HepG2 (cell line): ENCODE data around the gene SERINC4. TPM values are rescaled to one million over a fixed set of nuclear protein-coding genes. Genes with fewer than 3 reads are reported as not detected.

Experiments used
- ATAC-seq: fragments of 200-7000 bp; cut with Tn5 transposase; 3 replicates; pipeline ENCODE4 v1.9.1; 2020; ENCODE audit warnings: mild to moderate bottlenecking, moderate library complexity
- BruUV-seq: library from RNA; stranded (reverse); fragments of 400-500 nt; replicated peaks from 2 replicates; lab custom pipeline; 2021; lab: Mats Ljungman, UMichigan
- CTCF ChIA-PET: fragments of 300-600 bp; formaldehyde crosslinking; extraction: SDS; loops from one replicate; lab custom pipeline; 2021; ENCODE audit warnings: low total read pairs, inconsistent platforms, low intra/inter-chr PET ratio; lab: Yijun Ruan, JAX
- POLR2A ChIA-PET: fragments of 350-600 bp; sonication (Branson Sonifier 250); formaldehyde crosslinking; loops from one replicate; lab custom pipeline; 2020; ENCODE audit warnings: antibody characterized with exemption, inconsistent platforms; lab: Yijun Ruan, JAX
- DNase-seq: peaks from one replicate; pipeline ENCODE4 v3.0.0-alpha.2; 2015; ENCODE audit warnings: low spot score
- FAIRE-seq: peaks from 3 replicates; lab custom pipeline; 2011; peaks lifted over from hg19 to GRCh38; lab: Jason Lieb, UNC
- H2AFZ ChIP-seq: one replicate; pipeline ENCODE4 v1.6.1; 2011; ENCODE audit warnings: low read length, inconsistent platforms
- H3K27ac ChIP-seq: fragments of 300-600 bp; 3 replicates; pipeline ENCODE4 v1.8.0; 2011; ENCODE audit warnings: mixed run types, mild to moderate bottlenecking, mixed read lengths, low read length, inconsistent platforms; ENCODE audit not compliant: insufficient read depth; ENCODE audit errors: extremely low read length
- H3K27me3 ChIP-seq, 2 experiments: fragments of 200-600 bp in 1 of 2; 2 replicates in 1 of 2; 3 replicates in 1 of 2; pipeline versions ENCODE4 v1.6.0 to v1.8.0; 2011; ENCODE audit warnings: low read length in 2 of 2, mild to moderate bottlenecking in 2 of 2, moderate library complexity in 2 of 2, inconsistent platforms in 1 of 2; ENCODE audit not compliant: insufficient read depth in 2 of 2, control insufficient read depth in 1 of 2
- H3K36me3 ChIP-seq, 2 experiments: fragments of 200-600 bp in 1 of 2; replicated peaks in 1 of 2; 2 replicates in 1 of 2; 3 replicates in 1 of 2; pipeline versions ENCODE4 v1.5.1 to v1.8.0; 2011; ENCODE audit warnings: low read length in 2 of 2, inconsistent platforms in 1 of 2; ENCODE audit not compliant: insufficient read depth in 2 of 2, control insufficient read depth in 1 of 2
- H3K4me1 ChIP-seq: 2 replicates; pipeline ENCODE4 v1.5.1; 2012; ENCODE audit warnings: low read length, inconsistent platforms; ENCODE audit not compliant: insufficient read depth
- H3K4me2 ChIP-seq: 2 replicates; pipeline ENCODE4 v1.6.0; 2011; ENCODE audit warnings: low read depth, low read length, inconsistent platforms
- H3K4me3 ChIP-seq, 3 experiments: fragments of 200-600 bp in 1 of 3; sonication (generic), shearing (Covaris generic) in 1 of 3; replicated peaks in 1 of 3; 2 replicates each; pipeline ENCODE4 v1.5.1; 2011 to 2016; ENCODE audit warnings: low read length in 3 of 3, inconsistent platforms in 2 of 3, low read depth in 2 of 3, mild to moderate bottlenecking in 2 of 3, control low read depth in 1 of 3, mixed read lengths in 1 of 3; ENCODE audit not compliant: insufficient read depth in 1 of 3
- H3K79me2 ChIP-seq: one replicate; pipeline ENCODE4 v1.6.1; 2011; ENCODE audit warnings: low read length, inconsistent platforms; ENCODE audit not compliant: insufficient read depth
- H3K9ac ChIP-seq: 2 replicates; pipeline ENCODE4 v1.6.0; 2011; ENCODE audit warnings: mild to moderate bottlenecking, low read depth, low read length, inconsistent platforms; ENCODE audit not compliant: insufficient read depth
- H3K9me3 ChIP-seq: 2 replicates; pipeline ENCODE4 v1.5.1; 2012; ENCODE audit warnings: mild to moderate bottlenecking, low read length
- H4K20me1 ChIP-seq: 2 replicates; pipeline ENCODE4 v1.6.0; 2011; ENCODE audit warnings: inconsistent platforms, mild to moderate bottlenecking, low read length, moderate library complexity; ENCODE audit not compliant: insufficient read depth
- BCLAF1 ChIP-seq: fragments of 450-650 bp; IDR thresholded peaks from 2 replicates; pipeline ENCODE4 v1.6.1; 2017; ENCODE audit warnings: mild to moderate bottlenecking
- FOSL1 ChIP-seq: sonication (generic); formaldehyde crosslinking; IDR thresholded peaks from 2 replicates; pipeline ENCODE4 v1.9.0; 2021; ENCODE audit warnings: missing genetic modification reagents, borderline replicate concordance
- FUBP1 ChIP-seq: sonication (generic); formaldehyde crosslinking; IDR thresholded peaks from 2 replicates; pipeline ENCODE4 v1.5.1; 2020; ENCODE audit warnings: missing genetic modification reagents, mild to moderate bottlenecking, borderline replicate concordance
- HNF4G ChIP-seq, 2 experiments: sonication (generic) in 1 of 2; formaldehyde crosslinking in 1 of 2; IDR thresholded peaks; 2 replicates each; pipeline versions ENCODE4 v1.4.0 to v1.6.1; 2011 to 2020; ENCODE audit warnings: borderline replicate concordance in 2 of 2, low read depth in 2 of 2, mild to moderate bottlenecking in 2 of 2, low read length in 1 of 2, missing genetic modification reagents in 1 of 2, moderate library complexity in 1 of 2
- THAP9 ChIP-seq: sonication (generic); formaldehyde crosslinking; IDR thresholded peaks from 2 replicates; pipeline ENCODE4; 2020; ENCODE audit warnings: missing genetic modification reagents, mild to moderate bottlenecking, borderline replicate concordance
- ZNF674 ChIP-seq: sonication (generic); formaldehyde crosslinking; IDR thresholded peaks from 2 replicates; pipeline ENCODE4 v1.5.0; 2020; ENCODE audit warnings: low read depth, mild to moderate bottlenecking, missing genetic modification reagents
- ZNF75D ChIP-seq: sonication (generic); formaldehyde crosslinking; IDR thresholded peaks from 2 replicates; pipeline ENCODE4 v1.8.1; 2023; ENCODE audit warnings: missing genetic modification reagents, mild to moderate bottlenecking, borderline replicate concordance
- ZZZ3 ChIP-seq: sonication (generic); formaldehyde crosslinking; IDR thresholded peaks from 2 replicates; pipeline ENCODE4 v1.4.0; 2020; ENCODE audit warnings: missing genetic modification reagents, mild to moderate bottlenecking, borderline replicate concordance
- WGBS: methylation state at CpG from one replicate; pipeline ENCODE4 v1.1.6; 2017; ENCODE audit warnings: low lambda C conversion rate; 5-methylcytosine and 5-hydroxymethylcytosine counted together
- in situ Hi-C: cut with HindIII; loops from 2 replicates; pipeline ENCODE4 v1.10.0; 2017; ENCODE audit warnings: low pct_unique_long_range_greater_than_20kb; ENCODE audit not compliant: extremely low pct_ligation_motif_present
- intact Hi-C: fragments of 100-400 bp; cut with micrococcal nuclease; formaldehyde crosslinking; loops from one replicate; pipeline ENCODE4 v1.10.0; 2022; ENCODE audit not compliant: unreplicated experiment
- polyA plus RNA-seq, 8 experiments: library from polyadenylated mRNA; depleted of rRNA in 3 of 8; stranded (reverse) in 7 of 8; unstranded in 1 of 8; fragments of >200 nt; fragmentation: Illumina TruSeq in 4 of 8; extraction: Trizol in 4 of 8; gene quantifications; 2 replicates each; pipeline versions ENCODE4 v1.2.1 to v1.2.3, GENCODE V29; 2011 to 2016; ENCODE audit warnings: low read depth in 4 of 8, missing spikeins in 1 of 8, mixed read lengths in 1 of 8; ENCODE audit not compliant: insufficient read depth in 1 of 8
- total RNA-seq, 5 experiments: library from RNA; depleted of rRNA; stranded (reverse); fragments of >200 nt; fragmentation: Illumina TruSeq; extraction: Trizol; gene quantifications; 2 replicates each; pipeline ENCODE4 v1.2.3, GENCODE V29; 2016; ENCODE audit warnings: low read depth in 1 of 5

The SERINC4 gene
- total and polyA plus RNA-seq, 2 of the 13 experiments (the other 11 are each of a cell fraction or from before 2014, with no cell fraction given): not detected

- no peaks in the 10 kb centered on the region for H3K27me3 ChIP-seq
Measured at GRCh38 chr15:43808435-43808950, 8.5 kb upstream of the SERINC4 start.

More at GRCh38 chr15:43808435-43808950, 8.5 kb upstream of the SERINC4 start:
- CTCF ChIA-PET: no interaction called here
- no peak overlapping the region for H3K4me2 ChIP-seq
- H3K79me2 ChIP-seq: no peaks in the 10 kb centered on the region
- peaks cover 28 to 82% of the 10 kb centered on the region in 2 experiments for H3K36me3 ChIP-seq
- H2AFZ ChIP-seq: no peak overlapping the region
- TF ChIP-seq THAP9 (CRISPR knock-in tag) (no peak), FOSL1 (CRISPR knock-in tag) (no peak), HNF4G (IDR thresholded peaks at IDR 0.05; ENCODE audit: borderline replicate concordance, low read depth, low read length) (no peak), HNF4G (CRISPR knock-in tag; IDR thresholded peaks at IDR 0.05; ENCODE audit: borderline replicate concordance, low read depth) (no peak), BCLAF1 (no peak), ZNF674 (CRISPR knock-in tag) (no peak), FUBP1 (CRISPR knock-in tag) (no peak), ZZZ3 (no peak), ZNF75D (CRISPR knock-in tag) (no peak)
- no peak for ATAC-seq
- in situ Hi-C loops (no loop called here), intact Hi-C loops (no loop called here)
- no peak overlapping the region for H3K4me3 ChIP-seq
- H3K9ac ChIP-seq: no peak overlapping the region
- H3K9me3 ChIP-seq: no peaks in the 10 kb centered on the region
- WGBS: 98% methylated on average over 5 of the region's 5 CpGs
- FAIRE-seq: no peak
- H3K4me1 ChIP-seq: no peaks in the 10 kb centered on the region
- BruUV-seq: no TSS peak
- POLR2A ChIA-PET: interaction anchor here (1.3 kb wide), 1 partner anchor 8 kb away, joined by 4 read pairs; the partner anchor contains the start of genes HYPK and SERINC4
- H3K27ac ChIP-seq: no peak overlapping the region
- no peaks in the 10 kb centered on the region for H4K20me1 ChIP-seq
- DNase-seq: no peak
